Lower leg skin (tissue), 4 donors: ENCODE results near the gene MAD1L1. TPM values are rescaled to one million over a fixed set of nuclear protein-coding genes. Genes with fewer than 3 reads are reported as not detected.

Experiments
- DNase-seq, 2 donors: peaks; one replicate each; pipeline ENCODE4 v3.0.0-alpha.2; 2019; ENCODE audit warnings: low spot score in 2 of 2
- H3K4me3 ChIP-seq: fragments of 200-600 bp; sonication (generic); 2 replicates; pipeline ENCODE4 v1.5.1; 2017; ENCODE audit warnings: mild to moderate bottlenecking, low read depth; ENCODE audit not compliant: poor library complexity, severe bottlenecking
- CTCF ChIP-seq, 3 donors: fragments of 450-650 bp; IDR thresholded peaks; one replicate each; pipeline ENCODE4 v1.5.1; 2016; ENCODE audit warnings: antibody characterized with exemption in 3 of 3, mild to moderate bottlenecking in 3 of 3, moderate library complexity in 2 of 3
- POLR2A ChIP-seq, 2 donors: fragments of 450-650 bp; IDR thresholded peaks; one replicate each; pipeline ENCODE4 v1.6.1; 2016 to 2017; ENCODE audit warnings: antibody characterized with exemption in 2 of 2, mild to moderate bottlenecking in 1 of 2, moderate library complexity in 1 of 2
- WGBS, 2 donors: methylation state at CpG; one replicate each; pipeline ENCODE4 v1.1.5; 2018; 5-methylcytosine and 5-hydroxymethylcytosine counted together
- intact Hi-C: fragments of 100-400 bp; cut with DNase I; formaldehyde crosslinking; loops from one replicate; pipeline ENCODE4 v1.15.0; 2023; ENCODE audit warnings: low total_unique reads
- total RNA-seq, 4 donors: library from RNA; depleted of rRNA; stranded (reverse); fragments of >200 nt; gene quantifications; one replicate each; pipeline ENCODE4 v1.1.0, GENCODE V29; 2016

Gene MAD1L1
- total RNA-seq, 4 donors from 2014 or later = 37.7 to 77.8 (median 59.4) TPM

GRCh38 chr7:2001601-2002442 lies 230.9 kb downstream of the MAD1L1 start:
- H3K4me3 ChIP-seq = no peak overlapping the region
- no peak for TF ChIP-seq CTCF (IDR thresholded peaks at IDR 0.05)
- TF ChIP-seq POLR2A (IDR thresholded peaks at IDR 0.05) = no peak
- no peak for DNase-seq
- WGBS, 2 donors = 85 to 89% methylated on average over 29 to 30 of the region's 33 CpGs
- intact Hi-C loops = no loop called here

GRCh38 chr7:2000746-2001321 lies 231.9 kb downstream of the MAD1L1 start:
- WGBS, 2 donors = 89 to 91% methylated on average over 21 to 23 of the region's 25 CpGs
- no peak overlapping the region for H3K4me3 ChIP-seq
- DNase-seq = no peak
- intact Hi-C loops = no loop called here
- TF ChIP-seq POLR2A (IDR thresholded peaks at IDR 0.05) (no peak), CTCF (IDR thresholded peaks at IDR 0.05) (no peak)

- no peak for TF ChIP-seq POLR2A (IDR thresholded peaks at IDR 0.05)
- TF ChIP-seq CTCF (IDR thresholded peaks at IDR 0.05) = no peak
- intact Hi-C loops = no loop called here
- DNase-seq = no peak
- WGBS, 2 donors = 95 to 96% methylated on average over 27 of the region's 27 CpGs
- H3K4me3 ChIP-seq = no peak overlapping the region
Observed at GRCh38 chr7:2000153-2000687, 232.5 kb downstream of the MAD1L1 start.

GRCh38 chr7:1999278-1999984 lies 233.3 kb downstream of the MAD1L1 start:
- no peak overlapping the region for H3K4me3 ChIP-seq
- no peak for DNase-seq
- intact Hi-C loops = no loop called here
- WGBS, 2 donors = 93 to 95% methylated on average over 21 of the region's 21 CpGs
- no peak for TF ChIP-seq POLR2A (IDR thresholded peaks at IDR 0.05)
- no peak for TF ChIP-seq CTCF (IDR thresholded peaks at IDR 0.05)

- intact Hi-C loops = no loop called here
- H3K4me3 ChIP-seq = no peak overlapping the region
- TF ChIP-seq CTCF (IDR thresholded peaks at IDR 0.05) (no peak), POLR2A (IDR thresholded peaks at IDR 0.05) (no peak)
- WGBS, 2 donors = 88 to 93% methylated on average over 10 of the region's 10 CpGs
- DNase-seq = no peak
Observed at GRCh38 chr7:1998146-1998545, 234.6 kb downstream of the MAD1L1 start.
